HL-60 (cell line): ENCODE results near the gene MLLT3.

Experiments
- DNase-seq, 2 experiments: peaks; one replicate each; pipeline ENCODE4 v3.0.0-alpha.2; 2010 to 2020; ENCODE audit warnings: low read depth in 1 of 2, low spot score in 1 of 2
- H3K27ac ChIP-seq: fragments of 250-450 bp; sonication (Bioruptor Pico); replicated peaks from 2 replicates; pipeline ENCODE4 v1.5.1; 2020; ENCODE audit warnings: mild to moderate bottlenecking, moderate library complexity
- H3K27me3 ChIP-seq: fragments of 250-450 bp; sonication (Bioruptor Pico); 2 replicates; pipeline ENCODE4 v1.5.1; 2021; ENCODE audit warnings: mild to moderate bottlenecking, moderate library complexity; ENCODE audit not compliant: insufficient read depth, poor library complexity, severe bottlenecking
- H3K4me3 ChIP-seq: replicated peaks from 2 replicates; pipeline ENCODE4 v1.5.1; 2011; ENCODE audit warnings: mild to moderate bottlenecking, control low read depth, low read length; ENCODE audit not compliant: insufficient read depth
- CTCF ChIP-seq: IDR thresholded peaks from one replicate; pipeline ENCODE4 v1.5.1; 2011; ENCODE audit warnings: low read length, control low read depth, inconsistent platforms; ENCODE audit not compliant: insufficient read depth
- GABPA ChIP-seq: IDR thresholded peaks from 2 replicates; pipeline ENCODE4 v1.6.1; 2012; ENCODE audit warnings: low read depth
- POLR2AphosphoS5 ChIP-seq: IDR thresholded peaks from 2 replicates; pipeline ENCODE4 v1.6.1; 2012; ENCODE audit warnings: low read depth
- REST ChIP-seq: IDR thresholded peaks from 2 replicates; pipeline ENCODE4 v1.6.1; 2012; ENCODE audit warnings: low read depth; ENCODE audit not compliant: insufficient replicate concordance
- SPI1 ChIP-seq: IDR thresholded peaks from 2 replicates; pipeline ENCODE4 v1.6.1; 2012; ENCODE audit warnings: low read depth, mild to moderate bottlenecking, borderline replicate concordance

Gene MLLT3

GRCh38 chr9:20353524-20353923, 268.8 kb downstream of the MLLT3 start:
- no peak overlapping the region for H3K27ac ChIP-seq
- H3K27me3 ChIP-seq, result no peaks in the 10 kb centered on the region
- TF ChIP-seq GABPA (no peak), CTCF (no peak), REST (no peak), SPI1 (no peak), POLR2AphosphoS5 (no peak)
- no peak overlapping the region for H3K4me3 ChIP-seq
- no peak for DNase-seq

GRCh38 chr9:20352591-20352990, 269.7 kb downstream of the MLLT3 start:
- Histone ChIP-seq H3K27me3 (no peaks in the 10 kb centered on the region), H3K4me3 (no peak overlapping the region), H3K27ac (no peak overlapping the region)
- TF ChIP-seq REST (no peak), GABPA (no peak), CTCF (no peak), POLR2AphosphoS5 (no peak), SPI1 (no peak)
- no peak for DNase-seq

DNA sequence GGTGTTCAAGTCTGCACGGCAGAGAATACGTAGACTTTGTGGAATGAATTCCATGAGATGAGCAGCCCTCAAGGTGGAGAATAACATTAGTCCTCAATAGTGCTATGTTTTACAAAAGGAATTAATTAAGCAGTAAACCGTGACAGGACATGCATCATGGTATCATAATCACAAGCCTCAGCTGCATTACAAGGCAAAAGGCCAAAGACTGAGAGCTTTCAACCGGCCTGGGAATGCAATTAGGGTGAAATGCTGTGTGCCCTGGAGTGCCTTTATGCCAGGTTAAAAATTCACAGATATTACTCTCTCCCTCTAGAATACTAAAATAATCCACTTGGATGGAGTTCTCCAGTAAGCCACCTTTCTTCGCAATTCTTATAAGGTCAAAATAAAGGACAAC, 270.6 kb downstream of the MLLT3 start:
- no peak for TF ChIP-seq CTCF
- no peak for TF ChIP-seq POLR2AphosphoS5
- TF ChIP-seq SPI1, result no peak
- TF ChIP-seq REST, result no peak
- no peak for TF ChIP-seq GABPA
- Histone ChIP-seq H3K27me3 (no peaks in the 10 kb centered on the region), H3K27ac (no peak overlapping the region), H3K4me3 (no peak overlapping the region)
- DNase-seq, result no peak
